Hepatocyte (in vitro differentiated cells): Measurements from ENCODE around the gene SEMA5B.

Experiments
- EZH2 ChIP-seq: fragments of 200-600 bp; sonication (generic); IDR thresholded peaks from 2 replicates; pipeline ENCODE4 v1.6.1; 2016; ENCODE audit warnings: antibody characterized with exemption, mild to moderate bottlenecking, borderline replicate concordance
- TF ChIP-seq, protein P1 (sequence below): fragments of 200-600 bp; sonication (generic); IDR thresholded peaks from 2 replicates; pipeline ENCODE4 v1.5.1; 2016; ENCODE audit warnings: antibody characterized with exemption, mild to moderate bottlenecking; ENCODE audit not compliant: poor library complexity

DNA sequence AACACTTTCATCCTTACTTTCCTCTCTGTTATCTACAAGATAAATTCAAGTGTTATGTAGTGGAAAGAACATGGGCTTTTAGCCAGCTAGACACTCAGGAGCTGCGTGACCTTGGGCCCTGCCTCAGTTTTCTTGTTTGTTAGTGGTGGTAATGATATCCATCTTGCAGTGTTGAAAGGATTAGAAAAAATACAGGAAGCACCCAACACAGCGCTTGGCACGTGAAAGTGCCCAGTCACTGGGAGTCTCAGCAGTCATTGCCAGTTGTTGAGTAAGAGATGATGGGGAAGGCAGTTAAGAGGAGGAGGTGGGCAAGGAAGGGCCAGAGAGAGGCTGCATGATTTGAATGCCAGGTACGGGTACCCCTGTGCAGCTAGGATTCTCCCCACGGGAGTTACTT lies 44.6 kb upstream of the SEMA5B start:
- TF ChIP-seq, protein P1, sequence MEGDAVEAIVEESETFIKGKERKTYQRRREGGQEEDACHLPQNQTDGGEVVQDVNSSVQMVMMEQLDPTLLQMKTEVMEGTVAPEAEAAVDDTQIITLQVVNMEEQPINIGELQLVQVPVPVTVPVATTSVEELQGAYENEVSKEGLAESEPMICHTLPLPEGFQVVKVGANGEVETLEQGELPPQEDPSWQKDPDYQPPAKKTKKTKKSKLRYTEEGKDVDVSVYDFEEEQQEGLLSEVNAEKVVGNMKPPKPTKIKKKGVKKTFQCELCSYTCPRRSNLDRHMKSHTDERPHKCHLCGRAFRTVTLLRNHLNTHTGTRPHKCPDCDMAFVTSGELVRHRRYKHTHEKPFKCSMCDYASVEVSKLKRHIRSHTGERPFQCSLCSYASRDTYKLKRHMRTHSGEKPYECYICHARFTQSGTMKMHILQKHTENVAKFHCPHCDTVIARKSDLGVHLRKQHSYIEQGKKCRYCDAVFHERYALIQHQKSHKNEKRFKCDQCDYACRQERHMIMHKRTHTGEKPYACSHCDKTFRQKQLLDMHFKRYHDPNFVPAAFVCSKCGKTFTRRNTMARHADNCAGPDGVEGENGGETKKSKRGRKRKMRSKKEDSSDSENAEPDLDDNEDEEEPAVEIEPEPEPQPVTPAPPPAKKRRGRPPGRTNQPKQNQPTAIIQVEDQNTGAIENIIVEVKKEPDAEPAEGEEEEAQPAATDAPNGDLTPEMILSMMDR = no peak
- TF ChIP-seq EZH2 = no peak
